Right lobe of liver (tissue), 4 donors: ENCODE results near the gene GUCA2A.

Experiments
- POLR2A ChIP-seq: fragments of 450-650 bp; IDR thresholded peaks from one replicate; pipeline ENCODE4 v1.6.1; 2017; ENCODE audit warnings: antibody characterized with exemption, mild to moderate bottlenecking
- TF ChIP-seq, protein P1 (sequence below), 4 donors: fragments of 200-600 bp in 3 of 4; fragments of 450-650 bp in 1 of 4; IDR thresholded peaks; one replicate each; pipeline versions ENCODE4 v1.5.1 to v1.8.0; 2016 to 2022; ENCODE audit warnings: antibody characterized with exemption in 4 of 4, mild to moderate bottlenecking in 2 of 4
- donor health status: DM: no; HTN: no; CAD: no.
- donor health status: DM: no; HTN: no; CAD: no.
- donor health status: DM: no; HTN: yes; CAD: no.

DNA sequence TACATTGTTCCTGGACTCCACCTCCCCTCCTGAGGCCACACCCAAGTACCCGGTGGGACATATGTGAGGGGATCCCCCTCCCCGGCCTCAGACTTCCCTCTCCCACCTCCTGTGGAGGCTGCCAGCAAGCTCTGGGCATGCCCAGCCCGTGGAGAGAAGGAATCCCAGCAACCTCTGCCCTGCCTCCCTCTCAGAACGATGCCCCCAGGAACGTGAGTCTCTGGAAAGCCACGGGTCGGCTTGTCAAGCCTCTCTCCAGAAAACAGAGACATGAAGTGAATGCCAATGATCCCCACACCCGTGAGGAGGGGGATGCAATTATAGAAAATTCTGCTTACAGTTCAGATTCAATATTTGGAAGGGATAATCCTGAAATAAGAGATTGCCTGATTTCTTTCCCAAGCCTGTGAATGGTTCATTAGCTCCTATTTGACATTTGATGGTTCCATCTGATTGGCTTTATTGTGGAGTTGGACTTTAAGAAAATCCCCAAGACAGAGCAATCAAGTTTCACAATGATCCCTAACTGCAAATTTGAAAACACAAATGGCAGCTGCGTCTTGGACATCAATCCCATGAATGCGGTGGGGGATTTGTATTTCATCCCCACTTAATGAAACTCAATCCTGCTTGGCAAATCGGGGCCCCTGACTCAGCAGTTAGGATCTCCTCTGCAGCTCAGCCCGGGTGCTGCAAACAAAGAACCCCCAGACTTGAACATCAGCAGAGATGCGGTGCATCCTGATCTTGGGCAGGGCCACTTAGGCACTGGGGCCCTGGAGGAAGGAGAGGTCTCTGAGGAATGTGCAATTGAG, 20.4 kb downstream of the GUCA2A start:
- TF ChIP-seq POLR2A = no peak
- TF ChIP-seq, protein P1, sequence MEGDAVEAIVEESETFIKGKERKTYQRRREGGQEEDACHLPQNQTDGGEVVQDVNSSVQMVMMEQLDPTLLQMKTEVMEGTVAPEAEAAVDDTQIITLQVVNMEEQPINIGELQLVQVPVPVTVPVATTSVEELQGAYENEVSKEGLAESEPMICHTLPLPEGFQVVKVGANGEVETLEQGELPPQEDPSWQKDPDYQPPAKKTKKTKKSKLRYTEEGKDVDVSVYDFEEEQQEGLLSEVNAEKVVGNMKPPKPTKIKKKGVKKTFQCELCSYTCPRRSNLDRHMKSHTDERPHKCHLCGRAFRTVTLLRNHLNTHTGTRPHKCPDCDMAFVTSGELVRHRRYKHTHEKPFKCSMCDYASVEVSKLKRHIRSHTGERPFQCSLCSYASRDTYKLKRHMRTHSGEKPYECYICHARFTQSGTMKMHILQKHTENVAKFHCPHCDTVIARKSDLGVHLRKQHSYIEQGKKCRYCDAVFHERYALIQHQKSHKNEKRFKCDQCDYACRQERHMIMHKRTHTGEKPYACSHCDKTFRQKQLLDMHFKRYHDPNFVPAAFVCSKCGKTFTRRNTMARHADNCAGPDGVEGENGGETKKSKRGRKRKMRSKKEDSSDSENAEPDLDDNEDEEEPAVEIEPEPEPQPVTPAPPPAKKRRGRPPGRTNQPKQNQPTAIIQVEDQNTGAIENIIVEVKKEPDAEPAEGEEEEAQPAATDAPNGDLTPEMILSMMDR (IDR thresholded peaks at IDR 0.05) = no peak
